ENCODE measurements around the gene ZNF618.

ZNF618 gene

GRCh38 chr9:113979343-113980127 lies 103.4 kb downstream of the ZNF618 start:
- H3K4me3 ChIP-seq (ENCODE audit: low read depth, low read length), result no peak overlapping the region
- DNase-seq (ENCODE audit: low read depth), result no peak
- no peak for TF ChIP-seq CTCF (IDR thresholded peaks at IDR 0.05; ENCODE audit: low read depth, low read length, missing control alignments)

GRCh38 chr9:113984639-113985380 lies 108.7 kb downstream of the ZNF618 start:
- no peak overlapping the region for H3K4me3 ChIP-seq (ENCODE audit: low read depth, low read length)
- no peak for DNase-seq (ENCODE audit: low read depth)
- TF ChIP-seq CTCF (IDR thresholded peaks at IDR 0.05; ENCODE audit: low read depth, low read length, missing control alignments), result no peak

- no peak overlapping the region for H3K4me3 ChIP-seq (ENCODE audit: low read depth, low read length)
- no peak for DNase-seq (ENCODE audit: low read depth)
- TF ChIP-seq CTCF (IDR thresholded peaks at IDR 0.05; ENCODE audit: low read depth, low read length, missing control alignments), result no peak
These were observed 110.0 kb downstream of the ZNF618 start for GRCh38 chr9:113985968-113986585.

- H3K4me3 ChIP-seq (ENCODE audit: low read depth, low read length), result no peak overlapping the region
- TF ChIP-seq CTCF (IDR thresholded peaks at IDR 0.05; ENCODE audit: low read depth, low read length, missing control alignments), result no peak
- DNase-seq (ENCODE audit: low read depth), result no peak
These were observed 110.8 kb downstream of the ZNF618 start for GRCh38 chr9:113986931-113987330.

- DNase-seq (ENCODE audit: low read depth), result no peak
- H3K4me3 ChIP-seq (ENCODE audit: low read depth, low read length), result no peak overlapping the region
- TF ChIP-seq CTCF (IDR thresholded peaks at IDR 0.05; ENCODE audit: low read depth, low read length, missing control alignments), result no peak
These were observed 111.4 kb downstream of the ZNF618 start for GRCh38 chr9:113987526-113987925.

- H3K4me3 ChIP-seq (ENCODE audit: low read depth, low read length), result no peak overlapping the region
- DNase-seq (ENCODE audit: low read depth), result no peak
- no peak for TF ChIP-seq CTCF (IDR thresholded peaks at IDR 0.05; ENCODE audit: low read depth, low read length, missing control alignments)
These were observed 112.4 kb downstream of the ZNF618 start for GRCh38 chr9:113988385-113989016.

Measured in GM12864 (cell line).